GM19099 (cell line): ENCODE measurements around the gene EMC9.

ENCODE experiments used
- POLR2A ChIP-seq: IDR thresholded peaks from 3 replicates; pipeline ENCODE4 v1.6.1; 2011; ENCODE audit warnings: low read depth; ENCODE audit not compliant: insufficient read length; ENCODE audit errors: extremely low read depth

The EMC9 gene

GRCh38 chr14:24146453-24146977, 5.1 kb upstream of the EMC9 start, which contains the start of gene PSME2:
Gene PSME2 (minus strand): TSS chr14:24146610. CDS start chr14:24146581, 29 bp downstream.
- peak; percentile 11 for TF ChIP-seq POLR2A

- TF ChIP-seq POLR2A = no peak
Observed at GRCh38 chr14:24145690-24146452, 4.5 kb upstream of the EMC9 start.

GRCh38 chr14:24145219-24145618, 3.8 kb upstream of the EMC9 start:
- no peak for TF ChIP-seq POLR2A

GRCh38 chr14:24144451-24144850, 3.1 kb upstream of the EMC9 start:
- TF ChIP-seq POLR2A = no peak

DNA sequence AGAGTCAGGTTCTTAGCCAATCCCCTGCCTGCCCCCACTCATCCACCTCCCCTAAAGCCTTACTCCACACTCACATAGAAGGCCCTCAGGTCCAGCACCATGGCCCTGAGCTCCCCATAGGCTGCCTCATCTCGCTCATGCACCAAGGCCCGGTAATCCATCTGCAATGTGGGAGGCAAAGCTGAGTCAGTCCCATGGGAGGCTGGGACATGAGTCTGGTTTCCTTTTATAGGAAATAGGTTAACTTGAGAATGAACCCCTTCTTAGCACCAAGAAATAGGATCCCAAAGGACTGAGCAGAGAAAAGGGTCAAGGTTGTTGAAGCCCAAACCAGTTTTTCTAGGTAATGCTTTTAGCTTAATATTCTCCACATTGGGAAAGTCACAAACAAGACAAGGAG, 2.1 kb upstream of the EMC9 start:
- TF ChIP-seq POLR2A = no peak

- no peak for TF ChIP-seq POLR2A
Observed at GRCh38 chr14:24139272-24139934, 2.0 kb downstream of the EMC9 start.

GRCh38 chr14:24138396-24139271, 2.8 kb downstream of the EMC9 start:
- no peak for TF ChIP-seq POLR2A

DNA sequence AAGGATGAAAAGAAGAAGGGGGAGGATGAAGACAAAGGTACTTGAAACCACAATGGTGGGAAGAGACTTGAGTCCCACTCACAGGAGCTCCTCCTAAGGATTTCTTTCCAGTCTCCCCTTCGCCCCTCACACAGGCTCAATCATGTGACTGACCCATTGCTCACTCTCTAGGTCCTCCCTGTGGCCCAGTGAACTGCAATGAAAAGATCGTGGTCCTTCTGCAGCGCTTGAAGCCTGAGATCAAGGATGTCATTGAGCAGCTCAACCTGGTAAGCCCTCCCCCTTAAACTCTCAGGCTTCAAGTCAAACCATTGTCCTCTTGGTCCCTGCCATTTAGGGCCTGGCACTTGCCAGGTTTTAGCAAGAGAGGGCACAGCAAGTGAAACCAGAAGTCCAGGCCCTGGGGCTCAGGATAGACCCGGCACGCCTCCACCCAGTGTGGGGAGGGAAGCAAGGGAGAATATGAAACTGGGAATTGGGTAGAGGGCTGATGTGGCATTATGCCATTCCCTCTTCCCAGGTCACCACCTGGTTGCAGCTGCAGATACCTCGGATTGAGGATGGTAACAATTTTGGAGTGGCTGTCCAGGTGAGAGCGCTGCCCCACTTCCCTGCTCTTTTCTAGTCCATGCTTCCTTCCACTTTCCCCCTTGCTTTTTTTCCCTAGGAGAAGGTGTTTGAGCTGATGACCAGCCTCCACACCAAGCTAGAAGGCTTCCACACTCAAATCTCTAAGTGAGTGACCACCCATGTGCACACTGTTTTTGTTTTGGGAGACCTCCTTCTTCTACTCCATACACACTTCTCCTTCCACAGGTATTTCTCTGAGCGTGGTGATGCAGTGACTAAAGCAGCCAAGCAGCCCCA, 3.6 kb downstream of the EMC9 start:
- peak; percentile 42 for TF ChIP-seq POLR2A

GRCh38 chr14:24136684-24137528, 4.5 kb downstream of the EMC9 start:
- TF ChIP-seq POLR2A = no peak

DNA sequence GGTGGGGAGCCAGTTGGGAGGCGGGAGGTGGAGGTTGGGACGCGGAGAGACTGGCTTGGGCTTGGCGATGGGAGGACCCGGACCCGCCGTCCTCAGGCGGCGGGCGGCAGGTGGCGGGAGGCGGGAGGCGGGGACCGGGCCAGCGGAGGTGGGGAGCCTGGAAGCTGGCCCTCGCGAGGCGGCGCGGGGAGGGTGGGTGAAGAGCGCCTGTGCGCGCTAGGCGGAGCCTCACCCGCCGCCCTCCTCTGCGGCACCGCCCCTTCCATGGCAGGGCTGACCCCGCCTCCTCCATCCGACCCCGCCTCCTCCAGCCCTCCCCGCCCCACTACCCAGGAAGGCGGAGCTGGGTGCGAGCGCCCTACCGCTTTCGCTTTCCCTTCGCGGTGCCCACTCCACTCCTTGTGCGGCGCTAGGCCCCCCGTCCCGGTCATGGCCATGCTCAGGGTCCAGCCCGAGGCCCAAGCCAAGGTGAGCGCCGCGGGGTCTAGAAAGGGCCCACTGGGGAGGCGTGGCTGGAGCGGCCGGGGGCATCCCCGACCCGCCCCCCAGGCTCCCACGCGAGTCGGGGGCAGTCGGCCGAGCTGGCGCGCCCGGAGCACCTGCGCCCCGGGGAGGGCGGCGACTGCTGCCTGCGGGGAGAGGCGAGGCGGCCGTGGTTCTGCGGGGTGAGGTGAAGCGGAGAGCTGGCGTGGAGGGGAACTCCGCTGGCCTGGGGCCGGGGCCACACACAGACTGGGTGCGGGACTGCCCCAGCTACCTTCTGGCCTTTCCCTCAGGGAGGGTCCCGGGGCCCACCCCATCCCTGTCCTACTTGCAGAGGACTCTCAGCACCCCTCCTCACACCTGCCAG, 5.3 kb downstream of the EMC9 start, which contains the start of gene PSME1:
TSS of gene PSME1 (plus strand) at position 361 of the 850 bp plus-strand sequence. CDS start at position 430, 69 bp downstream.
- TF ChIP-seq POLR2A = peak; percentile 79

- TF ChIP-seq POLR2A = no peak
Observed at GRCh38 chr14:24135584-24135833, 5.9 kb downstream of the EMC9 start.

- TF ChIP-seq POLR2A = no peak
Observed at GRCh38 chr14:24133735-24134134, 7.7 kb downstream of the EMC9 start.

- no peak for TF ChIP-seq POLR2A
Observed at GRCh38 chr14:24132976-24133375, 8.4 kb downstream of the EMC9 start.

DNA sequence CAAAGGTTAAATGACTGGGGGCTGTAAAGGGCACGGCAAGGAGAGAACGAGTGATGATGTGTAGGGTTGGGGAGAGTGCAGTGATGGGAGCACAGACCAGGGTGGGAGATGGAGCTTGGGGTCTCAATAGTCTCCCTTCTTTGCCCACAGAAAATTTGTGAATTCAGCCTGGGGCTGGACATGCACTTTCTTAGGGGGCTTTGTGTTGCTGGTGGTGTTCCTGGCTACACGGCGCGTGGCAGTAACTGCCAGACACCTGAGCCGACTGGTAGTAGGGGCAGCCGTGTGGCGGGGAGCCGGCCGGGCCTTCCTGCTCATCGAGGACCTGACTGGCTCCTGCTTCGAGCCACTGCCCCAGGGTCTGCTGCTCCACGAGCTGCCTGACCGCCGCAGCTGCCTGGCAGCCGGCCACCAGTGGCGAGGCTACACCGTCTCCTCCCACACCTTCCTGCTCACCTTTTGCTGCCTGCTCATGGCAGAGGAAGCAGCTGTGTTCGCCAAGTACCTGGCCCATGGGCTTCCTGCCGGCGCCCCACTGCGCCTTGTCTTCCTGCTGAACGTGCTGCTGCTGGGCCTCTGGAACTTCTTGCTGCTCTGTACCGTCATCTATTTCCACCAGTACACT, 9.2 kb downstream of the EMC9 start:
- no peak for TF ChIP-seq POLR2A
